HG03469 (cell line): ENCODE results near the gene UBE2E3.
"Not testable (repeated sequence)": the region's sequence is repeated elsewhere in the genome, so short reads cannot be mapped to it uniquely, and the experiment has no call there.

ENCODE experiments used
- ATAC-seq: cut with Tn5 transposase; IDR thresholded peaks from one replicate; pipeline ENCODE4 v1.9.1; 2021; ENCODE audit warnings: mild to moderate bottlenecking, moderate library complexity, moderate number of reproducible peaks; ENCODE audit not compliant: unreplicated experiment

Gene UBE2E3

GRCh38 chr2:181072486-181073235, 92.3 kb downstream of the UBE2E3 start:
- ATAC-seq, result no peak

- ATAC-seq, result no peak
Observed at GRCh38 chr2:181073896-181074295, 93.5 kb downstream of the UBE2E3 start.

GRCh38 chr2:181074457-181074856, 94.1 kb downstream of the UBE2E3 start:
- ATAC-seq, result no peak

- ATAC-seq, result no peak
Observed at GRCh38 chr2:181076658-181077057, 96.3 kb downstream of the UBE2E3 start.

GRCh38 chr2:181077128-181077709, 96.8 kb downstream of the UBE2E3 start:
- peak; percentile 95 for ATAC-seq

GRCh38 chr2:181083140-181083539, 102.7 kb downstream of the UBE2E3 start:
- ATAC-seq, result no peak

- ATAC-seq, result no peak
Observed at GRCh38 chr2:181085734-181086133, 105.3 kb downstream of the UBE2E3 start.

GRCh38 chr2:181091920-181092319, 111.5 kb downstream of the UBE2E3 start:
- not testable (repeated sequence) for ATAC-seq

GRCh38 chr2:181095486-181095885, 115.1 kb downstream of the UBE2E3 start:
- ATAC-seq, result no peak

- no peak for ATAC-seq
Observed at GRCh38 chr2:181103659-181104058, 123.3 kb downstream of the UBE2E3 start.

- ATAC-seq, result no peak
Observed at GRCh38 chr2:181104512-181105115, 124.2 kb downstream of the UBE2E3 start.

- no peak for ATAC-seq
Observed at GRCh38 chr2:181105562-181105961, 125.2 kb downstream of the UBE2E3 start.

- no peak for ATAC-seq
Observed at GRCh38 chr2:181106229-181106628, 125.8 kb downstream of the UBE2E3 start.

- peak; percentile 100 for ATAC-seq
Observed at GRCh38 chr2:181106789-181107627, 126.6 kb downstream of the UBE2E3 start.

GRCh38 chr2:181107628-181107945, 127.2 kb downstream of the UBE2E3 start:
- ATAC-seq, result no peak

GRCh38 chr2:181111059-181111458, 130.7 kb downstream of the UBE2E3 start:
- ATAC-seq, result no peak

- ATAC-seq, result no peak
Observed at GRCh38 chr2:181112916-181113315, 132.5 kb downstream of the UBE2E3 start.
